B cell (primary cell): Measurements from ENCODE around the gene CNTN4.

Experiments used
- EZH2 ChIP-seq: IDR thresholded peaks from 2 replicates; pipeline ENCODE4 v1.6.1; 2012; ENCODE audit warnings: borderline replicate concordance, low read depth, mild to moderate bottlenecking, moderate library complexity, low read length; ENCODE audit not compliant: insufficient read depth, poor library complexity, severe bottlenecking
- TF ChIP-seq, protein P1 (sequence below): fragments of 200-600 bp; IDR thresholded peaks from one replicate; pipeline ENCODE4 v1.8.0; 2022; ENCODE audit warnings: antibody characterized with exemption, mild to moderate bottlenecking

DNA sequence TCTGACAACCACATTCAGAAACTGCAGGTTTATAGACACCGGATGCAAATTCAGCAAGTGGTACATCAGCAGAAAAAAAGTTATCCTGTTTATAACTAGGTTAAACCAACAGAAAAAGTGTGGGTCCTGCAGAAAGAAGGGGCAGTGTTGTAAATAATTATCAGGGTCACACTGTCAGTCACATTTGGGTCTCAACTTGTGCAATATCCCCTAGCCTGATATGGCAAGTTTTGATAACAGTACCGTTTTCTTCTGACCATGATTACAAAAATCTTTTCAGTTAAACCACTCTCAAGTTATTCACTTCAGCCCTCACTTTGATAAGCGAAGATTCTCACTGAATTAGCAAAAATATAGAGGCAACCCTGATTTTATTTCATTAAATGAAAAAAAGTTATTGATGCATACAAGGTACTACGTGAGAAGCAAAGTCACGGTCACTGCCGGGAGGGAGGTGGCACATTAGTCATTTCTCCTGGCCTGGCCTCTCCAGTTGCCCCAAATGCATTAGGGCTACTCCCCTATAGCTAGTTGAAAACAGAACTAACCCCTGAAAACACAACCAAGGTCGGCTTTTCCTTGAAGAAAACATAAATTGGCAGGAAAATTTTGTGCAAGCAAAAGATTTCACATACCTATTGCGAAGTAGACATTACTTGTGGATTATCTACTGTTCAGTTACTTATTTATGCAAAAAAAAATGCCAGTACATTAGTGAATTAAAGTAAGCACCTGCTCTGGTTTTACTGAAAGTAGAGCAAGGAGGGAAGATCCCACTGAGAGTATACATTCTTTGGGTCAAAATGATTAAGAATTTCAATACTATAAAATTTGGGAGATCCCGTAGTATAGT is 982.9 kb downstream of the CNTN4 start:
- TF ChIP-seq EZH2: no peak
- TF ChIP-seq, protein P1, sequence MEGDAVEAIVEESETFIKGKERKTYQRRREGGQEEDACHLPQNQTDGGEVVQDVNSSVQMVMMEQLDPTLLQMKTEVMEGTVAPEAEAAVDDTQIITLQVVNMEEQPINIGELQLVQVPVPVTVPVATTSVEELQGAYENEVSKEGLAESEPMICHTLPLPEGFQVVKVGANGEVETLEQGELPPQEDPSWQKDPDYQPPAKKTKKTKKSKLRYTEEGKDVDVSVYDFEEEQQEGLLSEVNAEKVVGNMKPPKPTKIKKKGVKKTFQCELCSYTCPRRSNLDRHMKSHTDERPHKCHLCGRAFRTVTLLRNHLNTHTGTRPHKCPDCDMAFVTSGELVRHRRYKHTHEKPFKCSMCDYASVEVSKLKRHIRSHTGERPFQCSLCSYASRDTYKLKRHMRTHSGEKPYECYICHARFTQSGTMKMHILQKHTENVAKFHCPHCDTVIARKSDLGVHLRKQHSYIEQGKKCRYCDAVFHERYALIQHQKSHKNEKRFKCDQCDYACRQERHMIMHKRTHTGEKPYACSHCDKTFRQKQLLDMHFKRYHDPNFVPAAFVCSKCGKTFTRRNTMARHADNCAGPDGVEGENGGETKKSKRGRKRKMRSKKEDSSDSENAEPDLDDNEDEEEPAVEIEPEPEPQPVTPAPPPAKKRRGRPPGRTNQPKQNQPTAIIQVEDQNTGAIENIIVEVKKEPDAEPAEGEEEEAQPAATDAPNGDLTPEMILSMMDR: no peak
